ENCODE measurements around the gene PRM1. TPM values are rescaled to one million over a fixed set of nuclear protein-coding genes. Genes with fewer than 3 reads are reported as not detected.

Gene PRM1
- total RNA-seq, 2 donors from 2014 or later, result not detected

GRCh38 chr16:11272921-11273720 is 8.0 kb downstream of the PRM1 start, which contains the start of gene PRM3:
Gene PRM3, minus strand, starts transcription at chr16:11273629. Its CDS starts 34 bp downstream, at chr16:11273595.
- Mint-ChIP-seq H3K4me1 (no peaks in the 10 kb centered on the region), H3K27ac (no peak within 1 kb of the TSS), H3K36me3 (ENCODE audit: low read depth) (no peaks in the 10 kb centered on the region), H3K27me3 (ENCODE audit: insufficient read depth) (peaks cover 2% of the 10 kb centered on the region), H3K9me3 (no peaks in the 10 kb centered on the region), H3K4me3 (no peak within 1 kb of the TSS)
- no peaks in the 10 kb centered on the region for H3K4me1 ChIP-seq (ENCODE audit: control insufficient read depth, insufficient read depth, low read length)
- H3K4me3 ChIP-seq (ENCODE audit: low read length), result no peak within 1 kb of the TSS
- no peaks in the 10 kb centered on the region for H3K27me3 ChIP-seq (ENCODE audit: control insufficient read depth, insufficient read depth, low read length, poor library complexity, severe bottlenecking)
- no peak within 1 kb of the TSS for H3K9ac ChIP-seq (ENCODE audit: extremely low read depth, low read length, poor library complexity, severe bottlenecking)
- peak within 1 kb of the TSS; percentile 93 for H3K27ac ChIP-seq (ENCODE audit: low read depth, low read length)
- DNase-seq, result no peak
- TF ChIP-seq CTCF (conservative IDR thresholded peaks at IDR 0.05), result no peak
- H3K36me3 ChIP-seq (ENCODE audit: control insufficient read depth, insufficient read depth, low read length), result no peaks in the 10 kb centered on the region
- H3K9me3 ChIP-seq (ENCODE audit: control insufficient read depth, low read length), result no peaks in the 10 kb centered on the region
- 85 to 87% methylated on average over 18 to 30 of the region's 30 CpGs for WGBS, 2 experiments (ENCODE audit: insufficient coverage in 1 of 2, insufficient read length in 1 of 2)

DNA sequence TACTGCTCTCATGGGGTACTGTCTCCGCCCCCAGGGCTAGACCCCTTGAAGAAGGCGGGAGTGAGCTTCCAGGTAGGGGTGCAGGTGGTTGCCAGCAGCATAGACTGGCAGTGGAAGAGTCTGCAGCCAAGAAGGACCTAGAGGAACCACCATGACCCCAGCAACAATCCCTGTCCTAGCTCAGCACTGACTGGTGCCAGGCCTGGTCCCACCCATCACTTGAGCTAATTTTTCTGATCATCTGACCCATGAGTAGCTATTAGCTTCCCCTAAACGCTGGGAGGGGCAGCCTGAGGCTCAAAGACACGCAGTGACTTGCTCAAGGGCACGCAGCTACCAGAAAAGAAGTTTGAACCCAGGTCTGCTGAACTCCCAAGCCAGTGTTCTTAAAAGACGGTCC is 8.6 kb downstream of the PRM1 start:
- WGBS, 2 experiments (ENCODE audit: insufficient coverage in 1 of 2, insufficient read length in 1 of 2), result 92 to 95% methylated on average over 4 to 6 of the region's 6 CpGs
- H3K4me1 ChIP-seq (ENCODE audit: control insufficient read depth, insufficient read depth, low read length), result no peaks in the 10 kb centered on the region
- no peak for DNase-seq
- no peaks in the 10 kb centered on the region for H3K9me3 ChIP-seq (ENCODE audit: control insufficient read depth, low read length)
- H3K4me3 ChIP-seq (ENCODE audit: low read length), result no peak overlapping the region
- H3K9me3 Mint-ChIP-seq, result no peaks in the 10 kb centered on the region
- no peaks in the 10 kb centered on the region for H3K4me1 Mint-ChIP-seq
- no peaks in the 10 kb centered on the region for H3K27me3 ChIP-seq (ENCODE audit: control insufficient read depth, insufficient read depth, low read length, poor library complexity, severe bottlenecking)
- peaks cover 1% of the 10 kb centered on the region for H3K27me3 Mint-ChIP-seq (ENCODE audit: insufficient read depth)
- H3K4me3 Mint-ChIP-seq, result no peak overlapping the region
- no peak overlapping the region for H3K27ac Mint-ChIP-seq
- H3K36me3 Mint-ChIP-seq (ENCODE audit: low read depth), result no peaks in the 10 kb centered on the region
- H3K27ac ChIP-seq (ENCODE audit: low read depth, low read length), result no peak overlapping the region
- H3K9ac ChIP-seq (ENCODE audit: extremely low read depth, low read length, poor library complexity, severe bottlenecking), result no peak overlapping the region
- TF ChIP-seq CTCF (conservative IDR thresholded peaks at IDR 0.05), result no peak
- no peaks in the 10 kb centered on the region for H3K36me3 ChIP-seq (ENCODE audit: control insufficient read depth, insufficient read depth, low read length)

- DNase-seq, result no peak
- 83 to 99% methylated on average over 2 to 10 of the region's 10 CpGs for WGBS, 2 experiments (ENCODE audit: insufficient coverage in 1 of 2, insufficient read length in 1 of 2)
- Mint-ChIP-seq H3K36me3 (ENCODE audit: low read depth) (no peaks in the 10 kb centered on the region), H3K4me3 (no peak overlapping the region), H3K9me3 (no peaks in the 10 kb centered on the region), H3K4me1 (no peaks in the 10 kb centered on the region), H3K27ac (no peak overlapping the region), H3K27me3 (ENCODE audit: insufficient read depth) (no peaks in the 10 kb centered on the region)
- H3K36me3 ChIP-seq (ENCODE audit: control insufficient read depth, insufficient read depth, low read length), result no peaks in the 10 kb centered on the region
- H3K9me3 ChIP-seq (ENCODE audit: control insufficient read depth, low read length), result no peaks in the 10 kb centered on the region
- H3K27me3 ChIP-seq (ENCODE audit: control insufficient read depth, insufficient read depth, low read length, poor library complexity, severe bottlenecking), result no peaks in the 10 kb centered on the region
- H3K4me1 ChIP-seq (ENCODE audit: control insufficient read depth, insufficient read depth, low read length), result no peaks in the 10 kb centered on the region
- H3K9ac ChIP-seq (ENCODE audit: extremely low read depth, low read length, poor library complexity, severe bottlenecking), result no peak overlapping the region
- H3K4me3 ChIP-seq (ENCODE audit: low read length), result no peak overlapping the region
- no peak overlapping the region for H3K27ac ChIP-seq (ENCODE audit: low read depth, low read length)
- TF ChIP-seq CTCF (conservative IDR thresholded peaks at IDR 0.05), result no peak
Measured at GRCh38 chr16:11271610-11272009, 9.5 kb downstream of the PRM1 start.
